H1 (cell line): Measurements from ENCODE around the gene LAMB3. TPM values are rescaled to one million over a fixed set of nuclear protein-coding genes. Genes with fewer than 3 reads are reported as not detected.

Experiments used
- CTCF ChIA-PET: fragments of 300-600 bp; sonication (Branson Sonifier 250); formaldehyde crosslinking; loops from one replicate; lab custom pipeline; 2021; ENCODE audit not compliant: partially characterized antibody; lab: Charles Lee
- POLR2A ChIA-PET: fragments of 300-600 bp; sonication (Branson Sonifier 250); formaldehyde crosslinking; loops from one replicate; lab custom pipeline; 2021; ENCODE audit warnings: inconsistent platforms; ENCODE audit not compliant: partially characterized antibody; lab: Charles Lee
- DNase-seq, 2 experiments: peaks; one replicate each; pipeline versions ENCODE4 v3.0.0 to v3.0.0-alpha.2; 2010 to 2022; ENCODE audit warnings: low spot score in 2 of 2, low read depth in 1 of 2, mixed read lengths in 1 of 2
- FAIRE-seq: peaks from 2 replicates; lab custom pipeline; 2011; peaks lifted over from hg19 to GRCh38; lab: Jason Lieb, UNC
- H2AFZ ChIP-seq: 2 replicates; pipeline ENCODE4 v1.8.1; 2012; ENCODE audit warnings: low read length, inconsistent platforms
- H2AK5ac ChIP-seq: 2 replicates; pipeline ENCODE4 v1.6.1; 2013; ENCODE audit warnings: low read depth, low read length
- H2BK120ac ChIP-seq: replicated peaks from 2 replicates; pipeline ENCODE3; 2013; ENCODE audit warnings: low read depth, low read length, inconsistent platforms
- H2BK12ac ChIP-seq: 2 replicates; pipeline ENCODE4 v1.6.1; 2013; ENCODE audit warnings: low read depth, low read length
- H2BK15ac ChIP-seq: 2 replicates; pipeline ENCODE4 v1.6.1; 2013; ENCODE audit warnings: low read length
- H2BK20ac ChIP-seq: 2 replicates; pipeline ENCODE4 v1.6.1; 2013; ENCODE audit warnings: low read length
- H2BK5ac ChIP-seq: 2 replicates; pipeline ENCODE4 v1.6.1; 2013; ENCODE audit warnings: low read depth, low read length
- H3K14ac ChIP-seq: 2 replicates; pipeline ENCODE4 v1.6.1; 2013; ENCODE audit warnings: inconsistent platforms; ENCODE audit not compliant: insufficient read length
- H3K18ac ChIP-seq: 2 replicates; pipeline ENCODE4 v1.6.1; 2013; ENCODE audit warnings: low read length; ENCODE audit errors: extremely low read depth
- H3K23ac ChIP-seq: 2 replicates; pipeline ENCODE4 v1.6.1; 2013; ENCODE audit warnings: inconsistent platforms; ENCODE audit not compliant: insufficient read length
- H3K23me2 ChIP-seq: 2 replicates; pipeline ENCODE4 v1.6.1; 2013; ENCODE audit warnings: low read depth, low read length
- H3K27ac ChIP-seq: 2 replicates; pipeline ENCODE4 v1.6.1; 2011; ENCODE audit warnings: low read depth, low read length, inconsistent platforms
- H3K27me3 ChIP-seq, 4 experiments: replicated peaks in 1 of 4; 1 replicate in 1 of 4; 2 replicates in 3 of 4; pipeline versions ENCODE4 v1.6.1 to v1.8.1; 2011 to 2013; ENCODE audit warnings: low read length in 3 of 4, mild to moderate bottlenecking in 3 of 4, inconsistent platforms in 2 of 4, mixed read lengths in 2 of 4, moderate library complexity in 1 of 4; ENCODE audit not compliant: control insufficient read depth in 3 of 4, insufficient read depth in 3 of 4; ENCODE audit errors: extremely low read depth in 1 of 4
- H3K36me3 ChIP-seq, 4 experiments: 2 replicates each; pipeline versions ENCODE4 v1.6.1 to v1.8.1; 2011 to 2013; ENCODE audit warnings: mild to moderate bottlenecking in 4 of 4, low read length in 3 of 4, moderate library complexity in 2 of 4, control low read depth in 1 of 4, inconsistent platforms in 1 of 4; ENCODE audit not compliant: insufficient read depth in 4 of 4, control insufficient read depth in 2 of 4
- H3K4ac ChIP-seq: replicated peaks from 2 replicates; pipeline ENCODE3; 2013; ENCODE audit warnings: low read length, low read depth, mixed read lengths, inconsistent platforms; ENCODE audit not compliant: insufficient read length
- H3K4me1 ChIP-seq, 4 experiments: replicated peaks in 1 of 4; 1 replicate in 1 of 4; 2 replicates in 3 of 4; pipeline versions ENCODE4 v1.6.1 to v1.8.1; 2011 to 2013; ENCODE audit warnings: low read length in 3 of 4, inconsistent platforms in 2 of 4, mixed read lengths in 1 of 4; ENCODE audit not compliant: insufficient read depth in 4 of 4, control insufficient read depth in 3 of 4
- H3K4me2 ChIP-seq, 2 experiments: 2 replicates each; pipeline versions ENCODE4 v1.6.1 to v1.8.1; 2011 to 2013; ENCODE audit warnings: low read depth in 2 of 2, low read length in 2 of 2, control low read depth in 1 of 2, inconsistent platforms in 1 of 2, mild to moderate bottlenecking in 1 of 2; ENCODE audit not compliant: insufficient read depth in 1 of 2
- H3K4me3 ChIP-seq, 4 experiments: fragments of 200-600, 300-600 bp in 1 of 4; sonication (generic), shearing (Covaris generic), sonication (Bioruptor Twin) in 1 of 4; 2 replicates each; pipeline versions ENCODE4 v1.5.1 to v1.8.1; 2011 to 2016; ENCODE audit warnings: low read length in 4 of 4, low read depth in 3 of 4, control low read depth in 2 of 4, inconsistent platforms in 2 of 4, mild to moderate bottlenecking in 2 of 4, mixed read lengths in 1 of 4, moderate library complexity in 1 of 4; ENCODE audit not compliant: insufficient read depth in 2 of 4; ENCODE audit errors: extremely low read depth in 1 of 4
- H3K56ac ChIP-seq: replicated peaks from 2 replicates; pipeline ENCODE3; 2013; ENCODE audit warnings: low read depth, mild to moderate bottlenecking, mixed read lengths, low read length, inconsistent platforms; ENCODE audit not compliant: insufficient read length
- H3K79me1 ChIP-seq: 2 replicates; pipeline ENCODE4 v1.6.1; 2013; ENCODE audit warnings: low read depth, low read length, control low read depth
- H3K79me2 ChIP-seq, 2 experiments: 2 replicates each; pipeline versions ENCODE4 v1.6.1 to v1.8.1; 2012 to 2013; ENCODE audit warnings: low read length in 2 of 2, mild to moderate bottlenecking in 2 of 2, inconsistent platforms in 1 of 2; ENCODE audit not compliant: insufficient read depth in 2 of 2, control insufficient read depth in 1 of 2
- H3K9ac ChIP-seq, 4 experiments: replicated peaks in 1 of 4; 1 replicate in 1 of 4; 2 replicates in 3 of 4; pipeline versions ENCODE4 v1.6.1 to v1.8.1; 2011 to 2013; ENCODE audit warnings: low read depth in 3 of 4, low read length in 3 of 4, control low read depth in 2 of 4, mild to moderate bottlenecking in 2 of 4, moderate library complexity in 2 of 4, inconsistent platforms in 1 of 4; ENCODE audit errors: extremely low read depth in 1 of 4
- H3K9me3 ChIP-seq, 2 experiments: 2 replicates each; pipeline versions ENCODE4 v1.6.1 to v1.8.1; 2012 to 2013; ENCODE audit warnings: mild to moderate bottlenecking in 2 of 2, moderate library complexity in 2 of 2, control low read depth in 1 of 2, inconsistent platforms in 1 of 2, low read depth in 1 of 2, low read length in 1 of 2, mixed read lengths in 1 of 2; ENCODE audit not compliant: insufficient read depth in 2 of 2
- H4K20me1 ChIP-seq, 2 experiments: replicated peaks in 1 of 2; 2 replicates each; pipeline versions ENCODE3 to v1.8.1; 2011 to 2013; ENCODE audit warnings: inconsistent platforms in 2 of 2, low read length in 2 of 2, mild to moderate bottlenecking in 1 of 2; ENCODE audit not compliant: insufficient read depth in 2 of 2, control insufficient read depth in 1 of 2
- H4K5ac ChIP-seq: 2 replicates; pipeline ENCODE4 v1.6.1; 2013; ENCODE audit warnings: low read length, low read depth, mixed read lengths, inconsistent platforms; ENCODE audit not compliant: insufficient read length
- H4K8ac ChIP-seq: 2 replicates; pipeline ENCODE4 v1.8.0; 2013; ENCODE audit warnings: mild to moderate bottlenecking, moderate library complexity, low read length, inconsistent platforms; ENCODE audit not compliant: insufficient read depth; ENCODE audit errors: extremely low read depth
- H4K91ac ChIP-seq: replicated peaks from 2 replicates; pipeline ENCODE3; 2013; ENCODE audit warnings: low read length, mixed read lengths, inconsistent platforms; ENCODE audit not compliant: insufficient read length
- CEBPB ChIP-seq: IDR thresholded peaks from 2 replicates; pipeline ENCODE4 v1.6.1; 2012; ENCODE audit warnings: low read depth, low read length
- JUN ChIP-seq: IDR thresholded peaks from 2 replicates; pipeline ENCODE4 v1.6.1; 2011; ENCODE audit warnings: low read depth, mild to moderate bottlenecking, improper control_type of control experiment, low read length
- JUND ChIP-seq: IDR thresholded peaks from 2 replicates; pipeline ENCODE4 v1.6.1; 2011; ENCODE audit warnings: mild to moderate bottlenecking, improper control_type of control experiment, low read length
- MAFK ChIP-seq: IDR thresholded peaks from 2 replicates; pipeline ENCODE4 v1.6.1; 2012; ENCODE audit warnings: low read depth, mild to moderate bottlenecking, improper control_type of control experiment, low read length
- POU5F1 ChIP-seq: IDR thresholded peaks from 2 replicates; pipeline ENCODE4 v1.6.1; 2011; ENCODE audit warnings: low read depth, mild to moderate bottlenecking, low read length, moderate library complexity
- RAD21 ChIP-seq, 2 experiments: IDR thresholded peaks in 1 of 2; conservative IDR thresholded peaks in 1 of 2; 2 replicates each; pipeline ENCODE4 v1.6.1; 2011; ENCODE audit warnings: low read depth in 2 of 2, low read length in 2 of 2, improper control_type of control experiment in 1 of 2, inconsistent platforms in 1 of 2, mild to moderate bottlenecking in 1 of 2, moderate library complexity in 1 of 2
- RBBP5 ChIP-seq: IDR thresholded peaks from 2 replicates; pipeline ENCODE4 v1.7.1; 2012; ENCODE audit warnings: low read depth, mild to moderate bottlenecking, inconsistent platforms, low read length, moderate library complexity, borderline replicate concordance
- WGBS, 2 experiments: shearing (Covaris generic) in 1 of 2; methylation state at CpG; one replicate each; pipeline versions ENCODE4 v1.1.6 to v1.1.7; 2013 to 2015; ENCODE audit warnings: low lambda C conversion rate in 2 of 2, mixed read lengths in 2 of 2, inconsistent platforms in 1 of 2, low coverage in 1 of 2, missing lambda C conversion rate in 1 of 2; ENCODE audit not compliant: insufficient replicate concordance in 2 of 2, insufficient coverage in 1 of 2, insufficient read length in 1 of 2; ENCODE audit errors: extremely low coverage in 1 of 2, missing lambda C conversion rate in 1 of 2; 5-methylcytosine and 5-hydroxymethylcytosine counted together
- polyA plus RNA-seq, 7 experiments: library from polyadenylated mRNA; depleted of rRNA in 3 of 7; stranded (reverse) in 5 of 7; unstranded in 2 of 7; fragments of >200 nt in 5 of 7; fragments of 200-250 nt in 2 of 7; gene quantifications; 1 replicate in 5 of 7; 2 replicates in 1 of 7; 4 replicates in 1 of 7; pipeline versions ENCODE4 v1.2.1 to v1.2.3, GENCODE V29; 2011 to 2013; ENCODE audit warnings: missing spikeins in 2 of 7, mixed read lengths in 2 of 7
- total RNA-seq: library from RNA; stranded (reverse); fragmentation: NEBNext Ultra II Directional; extraction: Animal tissue kit (Norgen Biotek cat#: 25700); gene quantifications from 2 replicates; pipeline ENCODE4 v1.2.1, GENCODE V29; 2021
- TF ChIP-seq, protein P1 (sequence below), 3 experiments: IDR thresholded peaks; 1 replicate in 2 of 3; 2 replicates in 1 of 3; pipeline versions ENCODE4 v1.5.1 to v1.6.1; 2011; ENCODE audit warnings: low read length in 3 of 3, mild to moderate bottlenecking in 3 of 3, inconsistent platforms in 2 of 3, low read depth in 1 of 3, moderate library complexity in 1 of 3; ENCODE audit not compliant: insufficient read depth in 1 of 3; ENCODE audit errors: control extremely low read depth in 1 of 3

LAMB3 gene
- total and polyA plus RNA-seq, 2 of the 8 experiments (the other 6 are each of a cell fraction or from before 2014, with no cell fraction given), result 0.45 to 0.50 TPM

DNA sequence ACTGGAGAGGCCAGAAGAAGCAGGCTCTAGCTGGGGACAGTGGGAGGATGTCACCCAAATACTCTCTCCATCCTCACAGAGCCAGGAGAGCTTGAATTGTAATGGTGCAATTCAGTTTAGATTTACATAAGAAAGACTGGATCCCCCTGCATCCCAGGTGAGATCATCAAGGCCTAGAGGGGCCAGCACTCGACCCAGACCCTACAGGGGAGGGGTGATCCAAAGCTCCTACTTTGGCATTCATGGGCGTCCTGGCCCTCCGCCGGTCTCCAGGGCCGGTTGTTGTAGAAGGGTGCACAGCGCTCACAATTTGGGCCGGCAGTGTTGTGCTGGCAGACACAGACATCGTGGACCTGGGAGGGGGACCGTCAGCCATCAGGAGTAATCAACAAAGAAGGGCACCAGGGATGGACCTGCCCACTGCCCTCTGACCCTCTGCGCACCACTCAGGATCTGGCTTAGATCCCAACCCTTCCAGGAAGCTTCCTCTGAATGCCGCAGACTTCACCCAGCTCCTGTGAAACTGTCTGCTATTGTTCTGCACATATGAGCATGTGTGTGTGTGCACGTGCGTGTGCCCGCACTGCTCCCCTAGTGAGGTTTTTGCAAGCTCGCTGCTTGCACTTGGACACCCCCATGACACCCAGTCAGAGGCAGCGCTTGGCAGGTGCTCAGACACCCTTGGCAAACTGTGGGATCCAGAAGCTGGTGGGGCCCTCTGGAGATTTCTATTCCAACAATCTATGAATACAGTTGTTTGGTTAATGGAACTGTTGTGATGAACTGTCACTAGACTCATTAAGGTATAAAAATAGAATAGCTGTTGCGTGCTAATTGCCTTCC is 21.6 kb downstream of the LAMB3 start:
- FAIRE-seq (peak; percentile 24), DNase-seq (peak in 1 of 2 experiments; percentile 43)
- CTCF ChIA-PET, result interaction anchor here (0.5 to 11.4 kb wide), 20 partner anchors 9 to 193 kb away, joined by 3 to 365 read pairs (median 5); partner anchors contain the start of genes CAMK1G, G0S2 and LAMB3

More for the DNA sequence above, 21.6 kb downstream of the LAMB3 start:
- no peaks in the 10 kb centered on the region for H4K20me1 ChIP-seq
- peak overlapping the region; percentile 66; the same call in 1 of the 2 replicates for H2BK5ac ChIP-seq
- H3K79me2 ChIP-seq, result no peaks in the 10 kb centered on the region
- no peaks in the 10 kb centered on the region; the same call in 1 of the 2 replicates for H3K79me1 ChIP-seq
- H4K8ac ChIP-seq, result no peak overlapping the region
- H4K5ac ChIP-seq, result no peak overlapping the region
- no peak overlapping the region for H2BK120ac ChIP-seq
- TF ChIP-seq MAFK (no peak), RAD21 (IDR thresholded peaks at IDR 0.05 in 1 of 2, conservative IDR thresholded peaks at IDR 0.05 in 1 of 2; ENCODE audit: low read depth in 2 of 2, low read length in 2 of 2) (no peak), JUN (peak; percentile 67; the same call in 1 of the 2 replicates), POU5F1 (0 out of 2 replicates have a peak, but pooled peaks have one; percentile 10), CEBPB (peak; percentile 34; the same call in 1 of the 2 replicates), JUND (peak; percentile 69), RBBP5 (no peak)
- TF ChIP-seq, protein P1, sequence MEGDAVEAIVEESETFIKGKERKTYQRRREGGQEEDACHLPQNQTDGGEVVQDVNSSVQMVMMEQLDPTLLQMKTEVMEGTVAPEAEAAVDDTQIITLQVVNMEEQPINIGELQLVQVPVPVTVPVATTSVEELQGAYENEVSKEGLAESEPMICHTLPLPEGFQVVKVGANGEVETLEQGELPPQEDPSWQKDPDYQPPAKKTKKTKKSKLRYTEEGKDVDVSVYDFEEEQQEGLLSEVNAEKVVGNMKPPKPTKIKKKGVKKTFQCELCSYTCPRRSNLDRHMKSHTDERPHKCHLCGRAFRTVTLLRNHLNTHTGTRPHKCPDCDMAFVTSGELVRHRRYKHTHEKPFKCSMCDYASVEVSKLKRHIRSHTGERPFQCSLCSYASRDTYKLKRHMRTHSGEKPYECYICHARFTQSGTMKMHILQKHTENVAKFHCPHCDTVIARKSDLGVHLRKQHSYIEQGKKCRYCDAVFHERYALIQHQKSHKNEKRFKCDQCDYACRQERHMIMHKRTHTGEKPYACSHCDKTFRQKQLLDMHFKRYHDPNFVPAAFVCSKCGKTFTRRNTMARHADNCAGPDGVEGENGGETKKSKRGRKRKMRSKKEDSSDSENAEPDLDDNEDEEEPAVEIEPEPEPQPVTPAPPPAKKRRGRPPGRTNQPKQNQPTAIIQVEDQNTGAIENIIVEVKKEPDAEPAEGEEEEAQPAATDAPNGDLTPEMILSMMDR (IDR thresholded peaks at IDR 0.05; ENCODE audit: control extremely low read depth in 1 of 3, insufficient read depth in 1 of 3, low read depth in 1 of 3, low read length in 3 of 3), result no peak
- TF ChIP-seq, all 59 proteins: peak for 4
- Histone ChIP-seq H3K23ac (no peak overlapping the region), H3K4me3 (no peak overlapping the region), H3K14ac (no peak overlapping the region), H2BK12ac (peak overlapping the region; percentile 84; the same call in 1 of the 2 replicates), H3K4me1 (peaks cover 0 to 15% (median 9%) of the 10 kb centered on the region in 4 experiments; a peak in 4 of 7 replicates), H4K91ac (peak overlapping the region; percentile 41), H3K27ac (no peak overlapping the region), H3K23me2 (no peaks in the 10 kb centered on the region), H2AFZ (no peak overlapping the region), H2BK15ac (peak overlapping the region; percentile 72; the same call in 1 of the 2 replicates), H3K56ac (no peak overlapping the region), H3K9me3 (no peaks in the 10 kb centered on the region), H2BK20ac (peak overlapping the region; percentile 55; the same call in 1 of the 2 replicates), H3K4me2 (peak overlapping the region; percentile 6 to 22; a peak in 1 of 4 replicates), H3K27me3 (no peaks in the 10 kb centered on the region), H3K4ac (no peak overlapping the region), H3K18ac (no peak overlapping the region), H2AK5ac (no peak overlapping the region), H3K36me3 (no peaks in the 10 kb centered on the region), H3K9ac (no peak overlapping the region)
- 71% methylated on average over 17 of the region's 17 CpGs; no CpG with 5 or more reads in 1 of the 2 experiments for WGBS, 2 experiments
- POLR2A ChIA-PET, result interaction anchor here (1.7 kb wide), 1 partner anchor 43 kb away, joined by 10 read pairs; no protein-coding TSS in a partner anchor
